Stimulated activated naive CD8-positive, alpha-beta T cell treated with anti-CD3 and anti-CD28 coated beads, Interleukin-15, Interleukin-2, amounts not matched to agents 100 U/mL and 50 U/mL, for 24 hours (primary cell): ENCODE data around the gene HS1BP3.

Experiments
- ATAC-seq: fragments of 150-1000 bp; cut with Tn5 transposase; one replicate; pipeline ENCODE4 v1.10.0; 2021
- DNase-seq: peaks from one replicate; pipeline ENCODE4 v3.0.0; 2021

HS1BP3 gene

DNA sequence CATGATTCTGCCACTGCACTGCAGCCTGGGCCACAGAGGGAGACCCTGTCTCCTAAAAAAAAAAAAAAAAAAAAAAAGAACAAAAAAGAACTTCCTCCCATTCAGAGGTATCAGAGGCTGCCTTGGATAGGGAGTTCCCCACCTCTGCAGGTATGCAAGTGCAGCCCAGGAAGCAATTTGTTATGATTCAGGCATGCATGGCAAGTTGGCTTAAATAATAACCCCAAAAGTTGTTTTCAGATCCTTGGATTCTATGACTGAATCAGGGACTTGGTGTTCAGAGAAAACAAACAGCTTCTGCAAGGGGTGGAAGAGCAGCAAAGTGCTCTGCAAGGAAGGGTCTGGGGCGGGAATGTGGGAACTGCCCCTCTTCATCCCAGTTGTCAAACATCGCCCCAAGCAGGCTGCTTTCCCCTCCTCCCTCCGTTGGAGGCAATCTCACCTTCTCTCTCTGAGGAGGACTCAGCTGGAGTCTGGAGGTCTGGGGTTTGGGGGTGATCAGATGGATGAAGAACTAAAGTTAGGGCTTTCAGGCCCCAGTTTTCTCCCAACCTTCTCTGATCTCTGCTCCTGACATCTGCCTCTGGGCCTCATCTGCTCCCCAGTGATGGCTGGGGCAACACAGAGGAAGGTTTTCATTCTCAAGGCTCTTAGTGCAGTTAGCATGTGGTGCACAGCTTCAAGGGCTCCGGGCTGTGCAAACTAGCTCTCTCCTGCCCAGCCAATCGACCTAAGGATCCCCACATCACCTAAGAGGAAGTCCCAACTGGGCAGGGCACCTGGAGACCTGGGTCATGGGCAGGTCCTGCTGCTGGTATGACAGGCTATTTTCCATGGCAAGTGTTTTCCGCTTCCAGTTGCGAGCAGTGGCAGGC is 12.5 kb upstream of the HS1BP3 start:
- ATAC-seq: no peak
- DNase-seq: no peak

DNA sequence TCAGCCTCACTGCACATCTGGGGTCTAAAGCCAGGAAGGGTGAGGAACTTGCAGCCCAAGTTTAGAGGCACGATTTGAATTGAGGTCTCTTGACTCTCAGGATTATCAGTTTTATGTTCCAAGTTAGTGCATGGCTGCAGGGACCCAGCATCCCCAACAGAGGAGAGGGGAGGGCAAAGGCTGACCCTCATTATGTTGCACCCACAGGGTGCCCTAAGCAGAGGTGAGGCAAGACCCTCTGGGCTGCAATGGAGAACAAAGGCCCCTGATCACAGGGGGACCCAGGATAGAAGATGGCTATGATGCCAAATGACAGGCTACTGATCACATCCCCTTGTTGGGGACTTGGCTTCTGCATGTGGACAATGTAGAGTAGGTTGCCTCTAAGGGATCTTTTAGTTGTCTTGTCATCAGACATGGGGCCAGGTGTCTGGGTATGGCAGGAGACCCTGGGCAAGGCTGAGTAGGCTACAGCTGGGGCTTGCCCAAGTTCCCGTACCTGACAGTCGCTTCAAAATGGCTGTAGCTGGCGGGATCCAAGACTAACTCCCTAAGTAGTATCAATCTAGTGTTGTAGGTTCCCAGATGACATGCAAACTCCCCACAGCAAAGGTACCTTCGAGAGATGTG is 11.5 kb upstream of the HS1BP3 start:
- DNase-seq: no peak
- no peak for ATAC-seq

DNA sequence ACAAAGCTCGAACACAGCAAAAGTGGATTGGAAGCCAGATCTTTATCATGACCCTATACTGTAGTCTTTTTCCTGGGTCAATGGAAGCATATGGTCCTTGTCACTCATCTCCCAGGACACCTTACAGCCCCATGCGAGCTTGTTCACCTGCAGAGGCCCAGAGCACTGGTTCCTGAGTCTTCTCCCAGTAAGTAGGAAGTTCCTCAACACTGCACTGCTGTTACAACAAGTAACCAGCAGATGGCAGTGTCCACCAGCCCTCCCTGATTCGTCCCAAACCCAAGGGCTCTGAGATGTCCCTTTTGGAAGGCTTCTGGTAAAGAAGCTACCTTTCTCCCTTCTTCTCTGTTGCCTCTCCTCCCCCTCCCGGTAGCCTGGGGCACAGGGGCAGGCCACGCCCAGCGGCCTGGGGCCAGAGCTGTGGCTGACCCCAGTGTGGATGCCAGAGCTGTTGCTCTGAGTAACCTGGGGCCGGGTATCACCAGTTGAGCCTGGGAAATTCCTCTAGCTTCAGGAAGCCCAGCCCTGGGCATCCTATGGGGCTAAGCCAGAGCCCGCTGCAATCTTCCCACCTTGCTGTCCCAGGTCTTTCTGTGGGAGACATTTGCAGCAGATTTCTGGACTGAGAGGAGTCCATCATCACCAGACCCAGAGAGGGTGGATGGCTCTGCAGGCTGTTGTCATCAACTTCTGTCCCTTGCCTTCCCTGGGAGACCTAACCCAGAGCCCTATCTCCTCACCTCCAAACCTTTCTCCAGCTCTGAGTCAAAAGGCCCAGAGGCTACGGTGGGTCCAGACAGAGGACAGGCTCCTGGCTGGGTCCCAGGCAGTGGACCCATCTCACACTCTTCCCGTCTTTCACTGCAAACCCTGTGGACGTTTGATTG is 10.8 kb upstream of the HS1BP3 start:
- peak; percentile 56 for ATAC-seq
- DNase-seq: peak; percentile 62

DNA sequence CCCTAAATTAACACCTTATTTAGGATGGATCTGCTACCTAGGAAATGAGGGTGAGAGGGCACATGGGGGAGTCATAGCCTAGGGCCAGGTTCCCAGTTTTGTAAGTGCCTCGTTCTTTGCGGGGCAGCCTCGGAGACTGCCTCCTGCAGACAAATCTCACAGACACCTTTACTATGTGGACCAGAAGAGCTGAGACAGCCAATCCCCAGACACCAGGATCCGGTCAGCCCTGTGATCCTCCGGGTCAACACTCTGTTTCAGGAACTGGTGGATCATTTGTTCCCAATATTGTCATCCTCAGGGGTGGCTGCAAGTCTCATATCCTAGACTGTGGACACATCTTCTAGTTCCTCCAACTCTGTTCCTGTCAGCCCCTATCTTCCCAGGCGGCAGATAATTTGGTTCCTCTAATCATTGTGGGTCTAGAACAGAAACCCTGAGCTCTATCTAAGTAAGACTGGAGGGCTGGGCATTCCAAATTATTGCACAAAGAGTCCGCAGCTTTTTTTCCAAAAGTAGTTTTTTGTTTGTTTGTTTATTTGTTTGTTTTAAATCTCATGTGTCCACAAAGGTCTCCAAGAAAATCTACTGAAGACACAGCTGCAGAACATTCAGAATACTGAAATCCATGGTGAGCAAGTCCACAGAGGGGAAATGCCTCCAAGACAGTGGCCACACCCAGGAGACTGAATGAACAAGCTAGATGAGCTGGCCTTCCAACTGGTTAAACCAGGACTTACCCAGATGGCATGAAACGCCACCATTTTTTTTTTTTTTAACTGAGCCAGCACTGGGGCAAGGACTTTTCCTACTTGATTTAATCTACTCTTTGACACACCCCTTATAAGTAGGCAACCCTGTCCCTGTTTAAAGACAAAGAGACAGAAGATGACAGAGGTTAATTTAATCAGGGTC is 9.9 kb upstream of the HS1BP3 start:
- ATAC-seq (no peak), DNase-seq (no peak)

DNA sequence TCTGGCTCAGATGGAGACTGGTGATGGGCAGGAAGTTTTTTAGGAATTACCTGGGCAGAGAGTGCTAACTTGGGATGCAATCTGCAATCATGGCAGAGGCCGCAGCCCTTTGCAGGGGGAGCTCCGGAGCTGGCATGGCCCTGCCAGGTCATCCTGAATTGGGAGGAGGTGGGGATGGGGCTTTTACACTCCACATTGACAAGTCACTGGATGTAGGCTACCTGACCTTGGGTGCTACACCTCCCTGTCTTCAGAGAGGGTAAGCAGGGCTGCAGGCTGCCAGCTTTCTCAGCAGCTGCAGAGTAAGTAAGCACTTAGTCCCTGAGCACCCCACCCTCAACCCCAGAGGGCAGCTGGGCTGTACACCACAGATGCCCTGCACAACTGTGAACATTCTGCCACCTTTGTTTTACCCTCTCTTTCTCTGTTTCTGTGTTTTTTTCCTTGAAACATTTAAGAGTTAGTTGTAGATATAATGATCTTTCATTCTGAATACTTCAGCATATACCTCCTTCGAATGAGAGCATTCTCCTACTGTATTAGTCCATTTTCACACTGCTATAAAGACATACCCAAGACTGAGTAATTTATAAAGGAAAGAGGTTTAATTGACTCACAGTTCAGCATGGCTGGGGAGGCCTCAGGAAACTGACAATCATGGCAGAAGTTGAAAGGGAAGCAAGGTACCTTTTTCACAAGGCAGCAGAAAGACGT is 6.8 kb upstream of the HS1BP3 start:
- ATAC-seq (no peak), DNase-seq (no peak)

DNA sequence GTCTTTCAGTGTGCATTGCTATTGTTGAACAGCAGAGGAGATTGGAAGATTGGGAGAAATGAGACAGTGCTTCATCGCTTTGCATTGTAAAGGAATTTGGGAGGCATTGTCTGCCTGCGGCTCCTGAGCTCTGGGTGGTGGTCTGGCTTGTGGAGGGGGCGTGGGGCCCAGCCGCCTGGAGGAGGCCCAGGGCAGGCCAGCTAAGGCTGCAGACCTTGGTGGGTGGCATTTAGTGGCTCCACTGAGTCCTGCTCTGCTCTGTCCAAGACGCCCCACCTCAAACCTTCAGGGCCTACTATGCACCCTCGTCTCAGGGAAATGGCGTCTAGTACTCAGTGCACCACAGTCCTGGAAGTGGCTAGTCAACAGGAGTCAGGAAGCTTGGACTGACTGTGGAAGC is 5.7 kb upstream of the HS1BP3 start:
- ATAC-seq: no peak
- DNase-seq: no peak

DNA sequence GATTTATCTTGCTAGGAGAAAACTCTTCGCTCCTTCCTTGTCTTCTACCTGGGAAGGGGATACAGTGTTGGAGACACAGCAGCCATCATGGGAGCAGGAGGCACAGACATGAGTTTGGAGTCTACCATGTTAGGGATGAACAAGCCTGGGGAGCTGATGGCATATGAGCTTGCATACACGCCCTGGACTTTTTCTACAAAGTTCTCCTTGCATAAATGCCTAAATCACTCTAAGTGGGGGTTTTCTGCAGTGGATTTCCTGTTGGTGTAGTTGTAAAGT is 3.6 kb upstream of the HS1BP3 start:
- DNase-seq: no peak
- ATAC-seq: no peak

DNA sequence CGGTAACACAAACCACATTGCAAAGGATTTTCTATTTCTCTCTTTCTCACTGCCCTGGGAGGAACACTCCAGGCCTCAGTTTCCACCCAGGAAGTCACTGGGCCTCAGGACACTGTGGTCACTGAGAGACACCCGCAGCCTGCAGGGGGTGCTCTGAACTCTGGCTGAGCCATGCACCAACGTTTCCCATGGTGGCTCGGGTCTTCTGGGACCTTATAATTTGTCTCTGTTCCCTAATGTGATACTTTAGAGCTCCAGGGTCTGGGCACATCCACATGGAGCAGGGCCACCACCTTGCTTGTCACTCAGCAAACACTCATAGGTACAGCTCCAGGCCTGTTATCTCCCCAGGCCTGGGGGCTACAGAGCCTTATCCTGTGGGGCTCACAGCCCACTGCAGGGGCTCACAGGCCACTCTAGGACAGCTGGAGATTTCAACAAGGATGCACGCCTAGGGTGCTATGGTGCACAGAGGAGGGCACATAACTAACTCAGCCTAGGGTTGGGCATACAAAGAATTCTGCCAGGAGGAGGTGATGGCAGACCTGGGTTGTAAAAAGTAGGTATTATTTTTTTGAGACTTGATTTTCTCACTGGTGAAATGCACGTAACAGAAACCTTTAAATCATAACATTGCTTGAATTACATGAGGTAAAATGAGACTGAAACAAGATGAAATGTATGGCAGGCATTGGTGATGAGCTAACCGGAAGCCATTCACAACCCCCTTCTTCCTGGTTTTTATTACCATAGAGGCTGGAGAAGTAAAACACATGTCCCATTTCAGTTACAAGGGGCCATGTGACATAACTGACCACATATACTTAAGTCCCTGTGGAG is 3.0 kb upstream of the HS1BP3 start:
- DNase-seq: no peak
- no peak for ATAC-seq

DNA sequence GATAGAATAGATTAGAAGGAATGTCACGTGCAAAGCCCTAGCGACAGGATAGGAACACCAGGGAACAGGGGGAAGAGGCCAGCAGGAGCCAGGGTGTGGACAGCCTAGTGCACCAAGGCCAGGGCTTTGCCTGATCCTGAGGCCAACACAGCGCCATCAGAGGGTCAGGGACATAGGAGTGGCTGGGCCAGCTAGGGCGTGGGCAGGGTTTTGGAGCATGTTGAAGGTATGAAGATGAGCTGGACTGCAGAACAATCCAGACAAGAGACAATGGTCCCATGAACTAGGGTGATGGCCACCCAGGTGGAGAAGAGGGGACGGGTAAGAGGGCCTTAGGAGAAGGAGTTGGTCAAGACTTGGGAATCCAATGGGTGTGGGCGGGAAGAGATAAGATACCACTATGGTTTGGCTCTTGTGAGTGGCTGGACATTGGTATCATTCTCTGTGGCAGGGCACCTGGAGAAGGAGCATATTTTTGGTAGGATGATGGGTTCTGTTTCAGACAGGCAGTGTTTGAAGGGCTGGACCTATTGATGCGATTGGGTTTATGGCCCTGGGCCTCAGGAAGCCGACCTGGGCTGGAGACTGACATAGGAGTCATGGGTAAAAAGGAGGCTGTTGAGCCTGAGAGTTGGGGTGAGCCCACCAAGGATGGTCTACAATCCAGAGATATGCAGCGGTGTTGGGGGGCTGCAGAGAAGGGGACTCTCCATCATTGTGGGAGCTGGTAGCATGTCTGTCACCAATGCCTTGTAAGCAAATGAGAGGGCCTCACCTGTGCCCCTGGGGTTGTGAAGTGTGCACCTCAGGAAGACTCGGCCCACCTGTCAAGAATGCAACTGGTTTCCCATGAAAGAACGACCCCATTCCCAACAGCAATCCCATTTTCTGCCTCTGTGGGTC is 2.0 kb upstream of the HS1BP3 start:
- no peak for ATAC-seq
- no peak for DNase-seq

DNA sequence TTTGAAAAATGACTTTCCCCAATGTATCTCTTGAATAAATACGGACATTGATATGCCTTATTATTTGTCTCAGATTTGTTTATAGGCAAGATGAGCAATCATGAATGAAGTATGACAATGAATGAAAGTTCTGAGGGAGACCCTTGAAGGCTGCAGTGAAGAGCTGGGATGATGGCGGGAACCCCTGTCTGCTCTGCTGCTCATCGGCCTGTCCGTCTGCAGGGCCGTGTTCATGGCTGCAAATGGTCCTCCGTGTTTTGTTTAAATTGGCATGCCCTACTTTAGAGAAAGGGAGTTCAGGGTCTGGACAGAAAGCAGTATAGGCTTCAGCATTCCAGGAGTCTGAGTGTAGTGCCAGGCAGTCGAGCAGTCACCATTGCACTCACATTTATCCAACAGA is 1.2 kb upstream of the HS1BP3 start:
- ATAC-seq (no peak), DNase-seq (no peak)

DNA sequence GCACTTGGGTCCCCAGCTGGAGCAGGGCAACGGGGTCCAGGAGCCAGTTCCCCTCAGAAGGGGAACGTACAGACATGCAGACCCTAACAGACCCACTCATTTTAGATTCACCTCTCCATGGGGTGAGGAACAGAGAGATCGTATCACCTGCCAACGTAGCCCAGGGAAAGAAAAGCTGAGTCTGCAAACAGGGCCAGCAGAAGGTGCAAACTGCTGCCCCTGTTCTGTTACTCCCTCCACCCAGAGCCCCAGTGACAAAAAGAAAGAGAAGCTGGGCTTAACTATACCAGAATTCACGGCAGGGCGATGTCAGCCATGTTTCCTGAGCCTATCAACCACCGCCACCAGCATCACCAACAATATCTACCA is 817 bp upstream of the HS1BP3 start:
- no peak for ATAC-seq
- DNase-seq: no peak

DNA sequence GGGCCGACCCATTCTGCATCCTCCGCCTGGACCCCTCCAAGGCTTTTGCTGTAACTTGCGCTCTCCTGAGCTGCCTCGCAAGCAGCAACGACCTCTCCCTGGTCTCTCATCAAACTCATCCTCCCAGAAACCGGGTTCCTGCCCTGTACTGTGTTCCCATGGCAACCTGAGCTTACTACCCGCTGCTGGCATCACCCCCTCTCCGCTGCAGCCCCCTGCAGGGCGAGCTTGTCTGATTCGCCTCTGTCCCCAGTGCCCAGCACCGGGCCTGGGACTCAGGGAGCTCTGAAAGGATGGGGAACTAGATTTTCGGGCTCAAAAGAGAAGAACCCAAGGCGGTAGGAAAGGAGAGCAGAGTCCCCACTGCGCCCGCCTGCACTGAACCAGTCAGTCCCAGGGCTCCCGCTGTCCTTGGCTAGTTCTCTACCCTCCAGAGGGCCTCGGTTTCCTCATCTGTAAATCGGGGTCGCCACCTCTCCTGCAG is 463 bp downstream of the HS1BP3 start:
- DNase-seq: peak; percentile 27
- peak; percentile 8 for ATAC-seq

DNA sequence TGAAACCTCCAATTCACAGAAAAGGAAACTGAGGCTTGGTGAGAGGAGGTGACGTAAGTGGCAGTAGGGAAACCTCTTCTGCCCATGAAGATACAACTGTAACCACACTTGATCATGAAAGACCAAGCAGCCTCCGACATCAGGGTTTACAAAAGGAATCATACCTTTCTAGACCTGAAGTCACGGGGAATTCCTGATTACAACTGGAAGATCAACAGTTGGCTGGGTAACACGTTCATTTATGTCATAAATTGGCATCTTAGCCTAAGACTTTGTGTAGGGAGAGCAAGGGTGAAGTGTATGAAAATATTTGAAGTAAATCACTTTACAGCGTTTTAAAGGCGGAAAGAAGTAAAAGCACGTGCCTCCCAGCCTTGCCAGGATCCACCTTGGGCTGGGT is 922 bp downstream of the HS1BP3 start:
- ATAC-seq (no peak), DNase-seq (no peak)

DNA sequence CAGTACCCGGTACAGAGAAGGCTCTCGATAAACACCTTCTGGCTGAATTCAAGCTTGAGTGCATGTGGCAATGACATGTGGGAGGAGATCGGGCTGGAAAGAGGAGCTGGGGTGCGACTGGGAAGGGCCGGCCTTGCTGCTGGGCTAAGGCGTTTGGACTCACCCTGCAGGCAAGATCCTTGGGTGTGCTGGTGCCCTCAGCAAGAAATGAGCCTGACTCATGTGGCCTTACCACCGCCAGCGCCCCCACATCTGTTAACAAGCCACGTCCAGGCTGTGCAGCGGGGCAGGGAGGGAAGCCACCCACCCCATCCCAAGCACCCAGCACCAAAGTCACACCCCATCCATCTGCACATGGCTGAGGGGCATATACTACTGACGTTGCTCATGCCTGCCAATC is 1.3 kb downstream of the HS1BP3 start:
- DNase-seq: no peak
- no peak for ATAC-seq

DNA sequence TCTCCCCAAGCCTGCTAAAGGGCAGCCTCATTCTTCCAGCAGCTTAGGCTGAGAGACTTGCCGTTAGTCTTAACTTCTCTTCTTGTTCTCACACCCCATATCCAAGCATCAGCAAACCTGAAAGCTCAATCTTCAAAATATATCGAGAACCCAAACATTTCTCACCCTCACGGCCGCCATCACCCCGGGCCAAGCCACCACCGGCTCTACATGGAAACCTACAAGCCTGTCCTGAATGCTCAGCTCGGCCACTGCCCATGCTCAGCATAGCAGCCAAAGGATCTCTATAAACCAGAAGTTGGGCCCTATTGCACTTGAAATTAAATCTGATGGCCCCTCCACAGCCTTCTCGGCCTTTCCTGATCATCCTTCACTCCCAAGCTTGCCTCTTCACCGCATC is 2.1 kb downstream of the HS1BP3 start:
- ATAC-seq (no peak), DNase-seq (no peak)

DNA sequence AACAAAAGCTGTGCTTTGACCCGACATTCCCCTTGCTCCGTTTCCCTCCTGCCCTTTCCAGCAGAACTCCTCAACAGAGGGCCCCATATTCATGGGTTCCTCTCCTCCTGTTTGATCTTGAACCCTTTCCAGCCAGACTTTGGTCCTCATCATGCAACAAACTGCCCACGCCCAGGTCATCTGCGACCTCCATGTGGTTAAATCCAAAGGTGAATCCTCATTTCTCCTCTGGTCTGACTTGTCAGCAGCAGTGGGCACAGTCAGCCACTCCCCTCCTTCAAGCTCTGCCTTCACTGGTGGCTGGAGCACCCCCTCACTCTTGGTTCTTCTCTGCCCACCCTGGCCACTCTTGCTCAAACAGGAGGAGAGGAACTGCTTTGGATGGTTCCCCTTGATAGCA is 2.7 kb downstream of the HS1BP3 start:
- DNase-seq (no peak), ATAC-seq (no peak)

DNA sequence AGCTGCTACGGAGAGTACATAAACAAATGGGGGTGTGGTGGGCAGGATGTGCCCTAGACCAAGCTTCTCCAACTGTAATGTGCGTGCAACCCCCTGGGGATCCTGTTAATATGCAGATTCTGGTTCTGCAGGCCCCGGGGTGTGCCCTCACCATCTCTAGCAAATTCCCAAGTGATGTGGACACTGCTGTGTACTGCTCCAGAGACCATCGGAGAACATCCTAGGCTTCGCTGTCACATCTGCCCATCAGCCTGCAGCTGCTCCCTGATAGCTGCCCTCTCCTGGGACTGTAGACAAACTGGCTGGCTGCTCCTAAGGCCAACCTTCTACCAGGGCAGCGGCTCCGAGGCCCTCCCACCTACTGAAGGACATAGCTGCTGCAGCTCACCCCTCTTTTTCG is 3.2 kb downstream of the HS1BP3 start:
- DNase-seq (no peak), ATAC-seq (no peak)

DNA sequence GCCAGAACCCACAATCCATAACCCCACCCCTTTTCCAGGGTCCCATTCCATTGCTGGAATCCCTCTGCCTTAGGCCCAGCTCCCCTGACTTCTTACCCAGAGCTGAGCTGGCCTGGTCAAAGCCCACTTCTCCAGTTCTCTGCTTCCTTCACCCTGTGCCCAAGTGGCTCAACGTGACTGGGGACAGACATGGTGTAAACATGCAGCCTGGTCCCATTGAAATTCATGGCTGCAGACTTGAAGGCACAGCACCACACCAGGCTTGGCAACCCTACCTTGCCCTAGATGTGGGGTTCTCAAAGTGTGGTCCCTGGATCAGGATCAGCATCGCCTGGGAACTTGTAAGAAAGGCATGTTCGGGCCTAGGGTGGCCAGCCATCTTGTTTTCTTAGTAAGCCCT is 3.7 kb downstream of the HS1BP3 start:
- ATAC-seq: no peak
- DNase-seq: no peak

DNA sequence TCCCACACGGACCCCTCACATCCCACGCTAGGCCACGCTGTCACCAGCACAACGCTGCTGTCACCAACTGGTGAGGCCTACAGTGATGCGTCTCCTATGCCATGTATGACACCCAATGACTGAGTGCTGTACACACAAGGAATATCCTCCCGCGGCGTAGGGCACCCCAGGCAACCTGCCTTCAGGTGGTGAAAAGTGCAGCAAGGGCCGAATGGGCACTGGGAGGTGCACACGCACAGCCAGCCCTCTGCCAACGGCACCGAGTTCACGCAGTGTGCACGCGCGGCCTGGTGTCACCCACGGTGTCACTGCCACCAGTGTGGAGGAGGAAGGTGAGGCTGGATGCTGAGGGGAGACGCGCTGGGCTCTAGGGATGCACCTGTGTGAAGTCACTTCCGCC is 4.5 kb downstream of the HS1BP3 start:
- no peak for ATAC-seq
- DNase-seq: no peak
